C4-2B (cell line): Measurements from ENCODE around the gene PTH1R.

Experiments used
- ZFX ChIP-seq: fragments of 450-650 bp; IDR thresholded peaks from 2 replicates; pipeline ENCODE4 v1.6.1; 2017
- TF ChIP-seq, protein P1 (sequence below): fragments of 450-650 bp; conservative IDR thresholded peaks from 2 replicates; pipeline ENCODE4 v1.5.1; 2017; ENCODE audit warnings: mild to moderate bottlenecking

GRCh38 chr3:46840491-46840890 is 37.0 kb upstream of the PTH1R start:
- TF ChIP-seq, protein P1, sequence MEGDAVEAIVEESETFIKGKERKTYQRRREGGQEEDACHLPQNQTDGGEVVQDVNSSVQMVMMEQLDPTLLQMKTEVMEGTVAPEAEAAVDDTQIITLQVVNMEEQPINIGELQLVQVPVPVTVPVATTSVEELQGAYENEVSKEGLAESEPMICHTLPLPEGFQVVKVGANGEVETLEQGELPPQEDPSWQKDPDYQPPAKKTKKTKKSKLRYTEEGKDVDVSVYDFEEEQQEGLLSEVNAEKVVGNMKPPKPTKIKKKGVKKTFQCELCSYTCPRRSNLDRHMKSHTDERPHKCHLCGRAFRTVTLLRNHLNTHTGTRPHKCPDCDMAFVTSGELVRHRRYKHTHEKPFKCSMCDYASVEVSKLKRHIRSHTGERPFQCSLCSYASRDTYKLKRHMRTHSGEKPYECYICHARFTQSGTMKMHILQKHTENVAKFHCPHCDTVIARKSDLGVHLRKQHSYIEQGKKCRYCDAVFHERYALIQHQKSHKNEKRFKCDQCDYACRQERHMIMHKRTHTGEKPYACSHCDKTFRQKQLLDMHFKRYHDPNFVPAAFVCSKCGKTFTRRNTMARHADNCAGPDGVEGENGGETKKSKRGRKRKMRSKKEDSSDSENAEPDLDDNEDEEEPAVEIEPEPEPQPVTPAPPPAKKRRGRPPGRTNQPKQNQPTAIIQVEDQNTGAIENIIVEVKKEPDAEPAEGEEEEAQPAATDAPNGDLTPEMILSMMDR = no peak
- no peak for TF ChIP-seq ZFX
